HG03439 (cell line): ENCODE measurements around the gene BTBD17.

ENCODE experiments used
- ATAC-seq: cut with Tn5 transposase; IDR thresholded peaks from one replicate; pipeline ENCODE4 v1.9.1; 2021; ENCODE audit warnings: mild to moderate bottlenecking, moderate library complexity; ENCODE audit not compliant: unreplicated experiment

BTBD17 gene

GRCh38 chr17:74359916-74360315, 1.8 kb downstream of the BTBD17 start:
- no peak for ATAC-seq

GRCh38 chr17:74358697-74359096, 3.0 kb downstream of the BTBD17 start:
- ATAC-seq = no peak

DNA sequence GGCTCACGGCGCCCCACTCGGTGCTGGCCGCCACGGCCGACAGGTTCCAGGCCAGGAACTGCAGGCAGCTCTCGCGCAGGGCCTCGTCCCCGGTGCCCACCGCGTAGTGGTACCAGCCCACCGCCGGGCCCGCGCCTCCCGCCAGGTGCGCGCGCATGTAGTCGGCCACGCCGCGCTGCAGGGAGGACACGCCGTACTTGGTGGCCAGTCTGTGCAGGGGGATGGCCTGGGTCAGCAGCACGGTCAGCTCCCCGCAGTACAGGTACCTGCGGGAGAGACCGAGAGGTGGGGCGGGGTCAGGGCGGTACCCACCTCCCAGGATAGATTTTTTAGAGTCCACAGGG, 4.2 kb downstream of the BTBD17 start:
- ATAC-seq = no peak

- no peak for ATAC-seq
These were observed 4.8 kb downstream of the BTBD17 start for GRCh38 chr17:74356646-74357465.

DNA sequence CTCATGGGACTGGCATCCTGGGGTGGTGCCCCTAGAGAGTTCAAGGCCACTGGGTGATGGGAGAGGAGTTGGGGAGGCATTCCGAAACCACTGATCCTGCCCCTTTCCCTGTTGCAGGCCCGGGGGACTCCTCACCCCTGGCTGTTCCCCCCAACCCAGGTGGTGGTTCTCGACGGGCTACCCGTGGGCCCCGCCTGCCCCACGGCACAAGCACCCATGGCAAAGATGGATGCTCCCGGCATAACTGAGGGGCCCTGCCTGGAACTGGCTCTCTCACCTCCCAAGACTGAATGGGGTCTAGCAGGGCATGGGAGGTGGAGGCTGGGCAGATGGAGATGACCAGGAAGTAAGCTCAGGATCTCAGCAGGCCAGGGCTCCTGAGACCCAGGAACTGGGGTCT, 6.6 kb downstream of the BTBD17 start:
- ATAC-seq = no peak

DNA sequence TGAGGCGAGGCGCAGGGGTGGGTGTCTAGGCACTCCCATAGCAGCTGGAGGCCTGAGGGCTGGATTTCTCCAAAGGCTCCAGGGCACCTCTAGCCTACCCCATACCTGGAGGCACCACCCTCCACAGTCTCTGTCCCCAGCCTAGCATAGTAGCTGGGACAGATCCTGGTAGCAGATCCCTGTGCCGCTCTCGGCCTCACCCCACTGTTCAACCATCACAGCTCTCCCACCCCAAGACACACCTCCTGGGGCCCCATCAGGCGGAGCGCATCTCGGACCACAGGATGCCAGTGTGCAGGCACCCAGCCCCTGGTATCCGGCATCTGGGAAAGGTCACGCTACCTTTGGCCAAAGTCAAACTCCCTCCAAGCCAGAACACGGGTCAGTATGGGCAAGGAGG, 7.1 kb downstream of the BTBD17 start:
- no peak for ATAC-seq

DNA sequence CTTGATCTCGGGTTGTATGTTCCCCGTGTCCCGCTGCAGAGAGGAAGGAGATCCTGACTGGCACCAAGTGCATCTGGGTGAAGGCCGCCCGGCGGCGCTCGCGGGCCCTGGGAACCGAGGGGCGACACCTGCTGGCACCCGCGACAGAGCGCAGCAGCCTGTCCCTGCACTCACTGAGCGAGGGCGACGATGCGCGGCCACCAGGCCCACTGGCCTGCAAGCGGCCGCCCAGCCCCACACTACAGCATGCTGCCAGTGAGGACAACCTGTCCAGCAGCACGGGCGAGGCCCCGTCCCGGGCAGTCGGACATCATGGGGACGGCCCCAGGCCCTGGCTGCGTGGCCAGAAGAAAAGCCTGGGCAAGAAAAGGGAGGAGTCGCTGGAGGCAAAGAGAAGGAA, 7.5 kb downstream of the BTBD17 start:
- ATAC-seq = no peak

GRCh38 chr17:74353446-74354060, 8.1 kb downstream of the BTBD17 start:
- no peak for ATAC-seq

DNA sequence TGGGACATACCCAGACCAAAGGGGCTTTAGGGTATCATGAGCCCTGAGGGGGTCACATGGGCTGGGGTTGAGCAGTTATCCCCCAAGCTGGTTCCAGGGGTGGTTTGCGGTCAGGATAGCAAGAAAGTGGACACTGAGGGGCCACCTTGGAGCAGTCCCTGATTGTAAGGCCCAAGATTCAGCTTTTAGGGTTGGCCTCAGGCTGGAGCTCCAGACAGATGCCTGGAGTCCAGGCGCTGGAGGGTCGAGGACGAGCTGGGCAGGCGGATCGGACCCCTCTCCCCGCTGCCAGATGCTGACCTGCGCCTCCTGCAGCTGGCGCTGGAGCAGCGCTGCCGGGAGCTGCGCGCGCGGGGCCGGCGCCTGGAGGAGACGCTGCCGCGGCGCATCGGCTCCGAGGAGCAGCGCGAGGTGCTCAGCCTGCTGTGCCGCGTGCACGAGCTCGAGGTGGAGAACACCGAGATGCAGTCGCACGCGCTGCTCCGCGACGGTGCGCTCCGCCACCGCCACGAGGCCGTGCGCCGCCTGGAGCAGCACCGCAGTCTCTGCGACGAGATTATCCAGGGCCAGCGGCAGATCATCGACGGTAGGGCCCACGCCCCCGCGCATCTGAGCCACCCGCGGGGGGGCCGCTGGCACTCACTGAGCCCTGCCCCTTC, 10.0 kb downstream of the BTBD17 start:
- ATAC-seq = no peak

- no peak for ATAC-seq
These were observed 11.2 kb downstream of the BTBD17 start for GRCh38 chr17:74350486-74350885.

DNA sequence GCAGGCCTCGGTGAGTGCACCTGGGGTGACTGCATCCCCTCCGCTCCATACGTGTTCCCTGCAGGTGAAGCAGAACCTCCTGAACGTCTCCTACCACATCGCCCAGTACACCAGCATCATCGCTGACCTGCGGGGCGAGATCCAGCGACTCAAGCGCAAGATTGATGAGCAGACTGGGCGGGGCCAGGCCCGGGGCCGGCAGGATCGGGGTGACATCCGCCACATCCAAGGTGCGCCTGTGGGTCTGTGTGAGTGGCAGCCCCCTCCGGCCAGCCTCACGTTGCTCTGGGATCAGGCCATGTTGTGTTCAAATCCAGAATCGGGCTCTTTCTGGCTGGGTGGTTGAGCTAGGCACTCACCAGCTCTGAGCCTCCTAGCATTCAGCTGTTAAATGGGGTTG, 12.5 kb downstream of the BTBD17 start:
- no peak for ATAC-seq

- ATAC-seq = no peak
These were observed 14.0 kb downstream of the BTBD17 start for GRCh38 chr17:74347646-74348045.

GRCh38 chr17:74345433-74346241, 16.0 kb downstream of the BTBD17 start:
- ATAC-seq = no peak

- no peak for ATAC-seq
These were observed 17.0 kb downstream of the BTBD17 start for GRCh38 chr17:74344658-74345057.

DNA sequence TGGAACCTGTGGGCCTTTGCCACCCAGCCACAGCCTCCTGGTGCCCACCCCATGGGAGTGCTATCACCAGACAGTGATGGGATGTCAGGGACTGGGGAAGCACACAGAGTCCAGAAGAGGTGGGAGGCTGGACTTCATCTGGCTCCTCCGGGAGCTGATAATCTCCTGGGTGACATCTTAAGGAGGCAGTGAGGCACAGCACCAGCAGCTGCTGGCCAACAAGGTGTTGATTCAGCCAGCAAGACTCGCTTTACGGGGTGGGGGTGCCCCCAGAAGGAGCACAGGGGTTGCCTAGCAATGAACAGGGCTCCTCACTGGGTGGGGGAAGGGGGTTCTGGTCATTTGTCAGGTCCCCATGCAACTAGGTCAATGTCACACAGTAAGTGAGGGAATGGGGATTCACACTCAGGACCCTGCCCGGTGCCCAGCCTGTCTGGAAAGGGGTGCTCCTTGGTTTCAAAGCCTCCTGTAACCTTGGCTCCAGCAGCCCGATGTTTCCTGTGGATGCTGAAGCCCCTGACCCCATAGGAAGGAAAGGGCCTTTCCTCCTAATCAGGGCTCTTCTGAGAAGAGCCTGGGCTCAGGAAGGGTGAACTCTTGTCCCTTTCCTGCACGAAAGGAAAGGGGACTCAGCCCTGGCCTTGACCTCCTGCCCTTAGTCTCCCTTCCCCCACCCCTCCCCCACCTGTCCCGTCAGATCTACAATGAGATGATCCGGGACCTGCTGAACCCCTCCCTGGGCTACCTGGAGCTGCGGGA, 18.0 kb downstream of the BTBD17 start:
- no peak for ATAC-seq

GRCh38 chr17:74343121-74343520, 18.5 kb downstream of the BTBD17 start:
- ATAC-seq = no peak

GRCh38 chr17:74342224-74342623, 19.4 kb downstream of the BTBD17 start:
- ATAC-seq = no peak

DNA sequence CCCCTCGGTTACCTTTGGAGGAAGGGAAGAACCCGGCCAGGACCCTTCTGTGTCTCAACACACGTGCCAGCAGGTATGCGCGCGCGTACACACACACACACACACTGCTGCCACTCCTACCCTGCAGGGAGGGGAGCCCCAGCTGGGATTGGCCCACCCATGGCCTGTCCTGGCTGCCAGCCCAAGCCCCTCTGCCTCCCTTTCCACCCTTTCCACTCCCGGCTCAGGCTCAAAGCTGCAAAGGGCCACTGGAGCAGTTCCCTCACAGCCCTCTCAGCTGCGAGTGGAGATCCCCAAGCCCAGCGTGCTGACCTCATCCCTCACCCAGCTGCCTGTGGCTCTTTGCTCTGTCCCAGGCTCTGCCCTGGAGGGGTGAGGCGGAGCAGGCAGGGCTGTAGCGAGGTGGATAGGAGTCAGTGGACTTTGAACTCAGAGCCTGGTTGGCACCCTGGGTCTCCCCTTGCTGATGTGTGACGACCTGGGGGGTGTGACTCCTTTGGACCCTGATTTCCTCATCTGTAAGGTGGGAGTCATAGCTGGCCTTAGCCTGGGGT, 21.1 kb downstream of the BTBD17 start:
- no peak for ATAC-seq

DNA sequence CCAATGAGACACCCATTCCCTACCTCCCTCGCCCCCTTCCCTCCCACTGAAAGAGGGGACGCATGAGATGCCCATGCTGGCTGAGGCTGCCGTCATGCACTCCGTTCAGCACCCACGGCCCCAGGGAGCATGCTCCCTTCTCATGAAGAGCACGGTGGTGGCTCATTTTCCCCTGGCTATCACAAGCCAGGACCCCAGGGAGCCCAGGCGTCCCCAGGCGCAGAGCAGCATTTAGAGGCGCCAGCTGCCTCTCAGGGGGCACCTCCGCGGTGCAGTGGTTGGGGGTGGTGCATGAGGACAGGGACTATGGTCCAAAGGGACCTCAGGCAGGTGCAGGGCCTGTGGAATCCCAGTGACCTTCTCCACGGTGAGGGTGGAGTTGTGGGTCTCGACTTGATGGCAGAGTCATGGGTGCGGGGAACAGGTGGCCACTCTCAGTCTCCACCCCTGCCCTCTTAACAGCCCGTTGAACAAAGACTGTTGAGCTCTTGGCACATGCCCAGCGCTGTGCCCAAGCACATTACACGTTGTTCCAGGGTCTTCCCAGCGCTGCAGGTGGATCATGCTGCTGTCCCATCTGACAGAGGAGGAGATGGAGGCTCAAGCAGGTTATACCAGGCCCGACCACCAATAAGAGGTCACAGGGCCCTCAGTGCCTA, 22.0 kb downstream of the BTBD17 start:
- ATAC-seq = no peak
